PC-9 (cell line): ENCODE measurements around the gene PRPF38B. TPM values are rescaled to one million over a fixed set of nuclear protein-coding genes. Genes with fewer than 3 reads are reported as not detected.
"Not testable (repeated sequence)": the region's sequence is repeated elsewhere in the genome, so short reads cannot be mapped to it uniquely, and the experiment has no call there.

ENCODE experiments used
- BruUV-seq: library from RNA; stranded (reverse); fragments of 400-500 nt; replicated peaks from 2 replicates; lab custom pipeline; 2021; lab: Mats Ljungman, UMichigan
- CTCF ChIA-PET: fragments of 300-600 bp; sonication (Branson Sonifier 250); formaldehyde crosslinking; loops from one replicate; lab custom pipeline; 2022; ENCODE audit warnings: antibody characterized with exemption; lab: Charles Lee
- POLR2A ChIA-PET: fragments of 300-600 bp; sonication (Branson Sonifier 250); formaldehyde crosslinking; loops from one replicate; lab custom pipeline; 2022; ENCODE audit warnings: antibody characterized with exemption; ENCODE audit not compliant: unreplicated experiment; lab: Charles Lee
- DNase-seq, 2 experiments: peaks; one replicate each; pipeline versions ENCODE4 v3.0.0 to v3.0.0-alpha.2; 2015 to 2022; ENCODE audit warnings: mixed read lengths in 1 of 2
- H2AFZ ChIP-seq: fragments of 200-600 bp; sonication (generic); 2 replicates; pipeline ENCODE4 v1.8.1; 2017; ENCODE audit warnings: antibody characterized with exemption
- H3F3A ChIP-seq: fragments of 200-600 bp; sonication (generic); 2 replicates; pipeline ENCODE4 v1.8.1; 2017; ENCODE audit warnings: antibody characterized with exemption, mild to moderate bottlenecking, low read depth; ENCODE audit not compliant: insufficient read depth
- H3K27ac ChIP-seq: fragments of 200-600 bp; sonication (generic); 2 replicates; pipeline ENCODE4 v1.6.1; 2016; ENCODE audit warnings: mixed run types
- H3K27me3 ChIP-seq: fragments of 200-600 bp; sonication (generic); 2 replicates; pipeline ENCODE4 v1.6.1; 2016; ENCODE audit warnings: low read depth, mixed run types; ENCODE audit not compliant: insufficient read depth
- H3K36me3 ChIP-seq: fragments of 200-600 bp; sonication (generic); 2 replicates; pipeline ENCODE4 v1.6.1; 2016; ENCODE audit warnings: low read depth, mixed run types
- H3K4me1 ChIP-seq: fragments of 200-600 bp; sonication (generic); replicated peaks from 2 replicates; pipeline ENCODE4 v1.6.1; 2016; ENCODE audit warnings: mixed run types; ENCODE audit not compliant: insufficient read depth
- H3K4me2 ChIP-seq: fragments of 200-600 bp; sonication (generic); 2 replicates; pipeline ENCODE4 v1.6.1; 2017; ENCODE audit warnings: mixed run types
- H3K4me3 ChIP-seq: fragments of 200-600 bp; sonication (generic); 2 replicates; pipeline ENCODE4 v1.6.1; 2016; ENCODE audit warnings: mixed run types
- H3K79me2 ChIP-seq: fragments of 200-600 bp; sonication (generic); 2 replicates; pipeline ENCODE4 v1.6.1; 2017; ENCODE audit warnings: low read depth, mixed run types
- H3K9me2 ChIP-seq: fragments of 200-600 bp; sonication (generic); 2 replicates; pipeline ENCODE4 v1.8.1; 2017; ENCODE audit warnings: mild to moderate bottlenecking; ENCODE audit not compliant: insufficient read depth
- H3K9me3 ChIP-seq: fragments of 200-600 bp; sonication (generic); 2 replicates; pipeline ENCODE4 v1.8.1; 2016; ENCODE audit warnings: low read depth; ENCODE audit not compliant: insufficient read depth
- H4K20me1 ChIP-seq: fragments of 200-600 bp; sonication (generic); 2 replicates; pipeline ENCODE4 v1.8.1; 2017; ENCODE audit not compliant: insufficient read depth
- EZH2 ChIP-seq: fragments of 200-600 bp; sonication (generic); IDR thresholded peaks from 2 replicates; pipeline ENCODE4 v1.8.0; 2017; ENCODE audit warnings: antibody characterized with exemption, low read depth
- intact Hi-C: fragments of 100-400 bp; cut with micrococcal nuclease; formaldehyde crosslinking; loops from one replicate; pipeline ENCODE4 v1.10.0; 2022; ENCODE audit not compliant: unreplicated experiment
- total RNA-seq: library from RNA; stranded (reverse); gene quantifications from 2 replicates; pipeline ENCODE4 v1.2.3, GENCODE V29; 2021
- TF ChIP-seq, protein P1 (sequence below): fragments of 200-600 bp; sonication (generic); conservative IDR thresholded peaks from 2 replicates; pipeline ENCODE4 v1.6.1; 2017; ENCODE audit warnings: mixed run types, antibody characterized with exemption, mild to moderate bottlenecking, moderate library complexity

Gene PRPF38B
- total RNA-seq, 1 experiment from 2014 or later = 48.9 TPM

DNA sequence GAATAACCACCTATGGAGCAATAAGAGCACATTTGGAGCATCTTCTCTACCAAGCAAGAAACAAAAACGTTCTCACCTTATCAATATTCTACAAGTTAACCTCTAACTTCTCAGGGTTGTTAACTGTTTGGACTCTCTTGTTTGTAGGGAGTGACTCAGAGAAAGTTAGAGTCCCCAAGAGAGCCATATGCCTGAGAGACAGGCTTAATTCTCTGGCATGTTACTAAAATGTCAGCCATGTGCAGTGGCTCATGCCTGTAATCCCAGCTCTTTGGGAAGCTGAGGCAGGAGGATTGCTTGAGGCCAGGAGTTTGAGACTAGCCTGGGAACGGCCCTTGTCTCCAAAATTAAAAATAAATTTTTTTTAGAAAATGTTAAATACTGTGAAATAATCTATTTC, 27.0 kb upstream of the PRPF38B start:
- no peaks in the 10 kb centered on the region for H3K27me3 ChIP-seq
- POLR2A ChIA-PET = no interaction called here

DNA sequence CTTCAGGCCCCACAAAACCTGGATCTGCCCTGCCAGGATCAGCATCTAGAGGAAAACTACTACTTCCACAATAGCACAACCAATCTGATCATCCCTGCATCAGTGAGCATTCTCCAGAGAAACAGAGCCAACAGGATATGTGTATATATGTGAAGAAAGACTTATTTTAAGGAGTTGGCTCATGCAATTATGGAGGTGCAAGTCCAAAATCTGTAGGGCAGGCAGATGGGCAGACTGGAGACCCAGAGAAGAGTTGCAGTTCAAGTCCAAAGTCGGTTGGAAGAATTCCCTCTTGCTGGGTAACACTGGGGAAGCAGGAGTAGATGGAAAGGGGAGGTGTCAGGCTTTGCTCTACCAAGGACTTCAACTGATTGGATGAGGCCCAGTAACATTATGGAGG, 26.3 kb upstream of the PRPF38B start:
- H3K9me2 ChIP-seq = no peaks in the 10 kb centered on the region
- no peaks in the 10 kb centered on the region for H3K27me3 ChIP-seq
- H3K27ac ChIP-seq = no peak overlapping the region
- H3K36me3 ChIP-seq = no peaks in the 10 kb centered on the region
- intact Hi-C loops = no loop called here
- no peak for DNase-seq
- ChIA-PET CTCF (no interaction called here), POLR2A (no interaction called here)
- H2AFZ ChIP-seq = no peak overlapping the region
- H3F3A ChIP-seq = peaks cover 8% of the 10 kb centered on the region; the same call in 1 of the 2 replicates
- TF ChIP-seq, protein P1, sequence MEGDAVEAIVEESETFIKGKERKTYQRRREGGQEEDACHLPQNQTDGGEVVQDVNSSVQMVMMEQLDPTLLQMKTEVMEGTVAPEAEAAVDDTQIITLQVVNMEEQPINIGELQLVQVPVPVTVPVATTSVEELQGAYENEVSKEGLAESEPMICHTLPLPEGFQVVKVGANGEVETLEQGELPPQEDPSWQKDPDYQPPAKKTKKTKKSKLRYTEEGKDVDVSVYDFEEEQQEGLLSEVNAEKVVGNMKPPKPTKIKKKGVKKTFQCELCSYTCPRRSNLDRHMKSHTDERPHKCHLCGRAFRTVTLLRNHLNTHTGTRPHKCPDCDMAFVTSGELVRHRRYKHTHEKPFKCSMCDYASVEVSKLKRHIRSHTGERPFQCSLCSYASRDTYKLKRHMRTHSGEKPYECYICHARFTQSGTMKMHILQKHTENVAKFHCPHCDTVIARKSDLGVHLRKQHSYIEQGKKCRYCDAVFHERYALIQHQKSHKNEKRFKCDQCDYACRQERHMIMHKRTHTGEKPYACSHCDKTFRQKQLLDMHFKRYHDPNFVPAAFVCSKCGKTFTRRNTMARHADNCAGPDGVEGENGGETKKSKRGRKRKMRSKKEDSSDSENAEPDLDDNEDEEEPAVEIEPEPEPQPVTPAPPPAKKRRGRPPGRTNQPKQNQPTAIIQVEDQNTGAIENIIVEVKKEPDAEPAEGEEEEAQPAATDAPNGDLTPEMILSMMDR = no peak
- TF ChIP-seq EZH2 = no peak
- no peak overlapping the region for H3K4me3 ChIP-seq
- no peak overlapping the region for H3K4me2 ChIP-seq
- peaks cover 13% of the 10 kb centered on the region; the same call in 1 of the 2 replicates for H3K79me2 ChIP-seq
- H3K9me3 ChIP-seq = no peaks in the 10 kb centered on the region
- peaks cover 23% of the 10 kb centered on the region for H3K4me1 ChIP-seq
- BruUV-seq = no TSS peak
- H4K20me1 ChIP-seq = no peaks in the 10 kb centered on the region

More for the DNA sequence above, 27.0 kb upstream of the PRPF38B start:
- CTCF ChIA-PET = no interaction called here
- H3K4me3 ChIP-seq = no peak overlapping the region
- H4K20me1 ChIP-seq = no peaks in the 10 kb centered on the region
- no peaks in the 10 kb centered on the region for H3K36me3 ChIP-seq
- TF ChIP-seq, protein P1 = no peak
- TF ChIP-seq EZH2 = no peak
- H3K4me2 ChIP-seq = no peak overlapping the region
- H3K4me1 ChIP-seq = peaks cover 23% of the 10 kb centered on the region
- intact Hi-C loops = no loop called here
- peaks cover 13% of the 10 kb centered on the region; the same call in 1 of the 2 replicates for H3F3A ChIP-seq
- no peak for DNase-seq
- H3K9me3 ChIP-seq = no peaks in the 10 kb centered on the region
- no peak overlapping the region for H2AFZ ChIP-seq
- H3K79me2 ChIP-seq = peaks cover 13% of the 10 kb centered on the region; the same call in 1 of the 2 replicates
- H3K27ac ChIP-seq = no peak overlapping the region
- no peaks in the 10 kb centered on the region for H3K9me2 ChIP-seq
- no TSS peak for BruUV-seq

- POLR2A ChIA-PET, H4K20me1 ChIP-seq, H3K27me3 ChIP-seq, H3K36me3 ChIP-seq, H3K27ac ChIP-seq, H3K4me3 ChIP-seq, H3K79me2 ChIP-seq, H3K9me3 ChIP-seq, H2AFZ ChIP-seq, DNase-seq, H3K9me2 ChIP-seq, H3K4me2 ChIP-seq, H3F3A ChIP-seq, BruUV-seq, intact Hi-C loops, CTCF ChIA-PET: not testable (repeated sequence)
- peaks cover 13% of the 10 kb centered on the region for H3K4me1 ChIP-seq
Observed at GRCh38 chr1:108667422-108667821, 24.7 kb upstream of the PRPF38B start.

DNA sequence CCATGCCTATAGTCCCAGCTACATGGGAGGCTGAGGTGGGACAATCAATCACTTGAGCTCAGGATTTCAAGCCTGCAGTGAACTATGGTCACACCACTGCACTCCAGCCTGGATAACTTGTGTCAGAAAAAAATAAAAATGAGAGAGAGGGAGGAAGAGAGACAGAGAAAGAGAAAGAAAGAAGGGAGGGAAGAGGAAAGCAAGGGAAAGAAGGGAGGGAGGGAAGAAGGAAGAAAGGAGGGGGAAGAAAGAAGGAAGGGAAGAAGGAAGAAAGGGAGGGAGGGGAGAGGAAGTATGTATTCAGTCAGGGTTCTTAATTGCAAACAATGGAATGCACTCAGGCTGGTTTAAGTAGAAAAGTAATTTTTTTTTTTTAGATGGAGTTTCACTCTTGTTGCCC, 23.3 kb upstream of the PRPF38B start:
- H3F3A ChIP-seq = no peaks in the 10 kb centered on the region
- H3K4me1 ChIP-seq = peaks cover 9% of the 10 kb centered on the region
- H3K9me2 ChIP-seq = no peaks in the 10 kb centered on the region
- no peak for DNase-seq
- H3K9me3 ChIP-seq = no peaks in the 10 kb centered on the region
- POLR2A ChIA-PET = no interaction called here
- TF ChIP-seq EZH2 = no peak
- TF ChIP-seq, protein P1 = no peak
- H3K4me3 ChIP-seq = no peak overlapping the region
- H4K20me1 ChIP-seq = no peaks in the 10 kb centered on the region
- H2AFZ ChIP-seq = no peak overlapping the region
- H3K27ac ChIP-seq = no peak overlapping the region
- H3K27me3 ChIP-seq = no peaks in the 10 kb centered on the region
- intact Hi-C loops = no loop called here
- BruUV-seq = no TSS peak
- H3K36me3 ChIP-seq = no peaks in the 10 kb centered on the region
- no peaks in the 10 kb centered on the region for H3K79me2 ChIP-seq
- CTCF ChIA-PET = interaction anchor here (0.6 kb wide), 1 partner anchor 41 kb away, joined by 9 read pairs; no protein-coding TSS in a partner anchor
- no peak overlapping the region for H3K4me2 ChIP-seq
